AG04449 (cell line): ENCODE results near the gene MPV17.

Experiments
- CTCF ChIA-PET: fragments of 350-600 bp; formaldehyde crosslinking; extraction: SDS; loops from one replicate; lab custom pipeline; 2021; ENCODE audit warnings: antibody characterized with exemption; lab: Yijun Ruan, JAX
- POLR2A ChIA-PET: fragments of 400-600, 350-600 bp; formaldehyde crosslinking; extraction: SDS; loops from one replicate; lab custom pipeline; 2020; ENCODE audit warnings: antibody characterized with exemption, inconsistent platforms; lab: Yijun Ruan, JAX
- DNase-seq: peaks from one replicate; pipeline ENCODE4 v3.0.0-alpha.2; 2010; ENCODE audit warnings: low read depth, low spot score
- H3K4me3 ChIP-seq: 2 replicates; pipeline ENCODE4 v1.5.1; 2011; ENCODE audit warnings: low read depth, mild to moderate bottlenecking, control low read depth, low read length
- CTCF ChIP-seq: IDR thresholded peaks from one replicate; pipeline ENCODE4 v1.5.1; 2011; ENCODE audit warnings: mild to moderate bottlenecking, moderate library complexity, low read length, control low read depth, inconsistent platforms; ENCODE audit not compliant: insufficient read depth; ENCODE audit errors: missing control alignments

Gene MPV17

DNA sequence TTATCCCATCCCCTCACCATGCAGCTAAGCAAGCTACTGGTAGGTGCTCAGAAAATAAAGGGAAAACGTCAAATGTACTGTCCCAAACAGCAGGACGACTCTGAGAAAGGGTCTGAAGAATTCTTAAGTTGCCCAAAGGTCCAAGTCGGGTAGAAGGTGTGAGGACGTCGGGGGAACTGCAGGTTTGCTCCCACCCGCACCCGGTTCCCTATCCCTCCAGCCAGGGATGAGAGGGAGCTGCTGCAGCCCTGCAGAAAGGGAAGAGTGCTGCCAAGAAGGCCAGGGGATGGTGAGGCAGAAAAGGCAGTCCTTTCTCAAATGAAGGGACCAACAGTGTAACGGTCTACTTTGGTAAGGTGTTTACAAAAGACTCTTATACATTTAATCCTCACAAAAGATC, 7.8 kb downstream of the MPV17 start:
- H3K4me3 ChIP-seq: no peak overlapping the region
- no peak for TF ChIP-seq CTCF
- CTCF ChIA-PET: interaction anchor here (0.9 to 4.5 kb wide), 5 partner anchors 12 to 353 kb away, joined by 3 to 42 read pairs (median 4); partner anchors contain the start of gene EIF2B4
- POLR2A ChIA-PET: no interaction called here
- DNase-seq: no peak

DNA sequence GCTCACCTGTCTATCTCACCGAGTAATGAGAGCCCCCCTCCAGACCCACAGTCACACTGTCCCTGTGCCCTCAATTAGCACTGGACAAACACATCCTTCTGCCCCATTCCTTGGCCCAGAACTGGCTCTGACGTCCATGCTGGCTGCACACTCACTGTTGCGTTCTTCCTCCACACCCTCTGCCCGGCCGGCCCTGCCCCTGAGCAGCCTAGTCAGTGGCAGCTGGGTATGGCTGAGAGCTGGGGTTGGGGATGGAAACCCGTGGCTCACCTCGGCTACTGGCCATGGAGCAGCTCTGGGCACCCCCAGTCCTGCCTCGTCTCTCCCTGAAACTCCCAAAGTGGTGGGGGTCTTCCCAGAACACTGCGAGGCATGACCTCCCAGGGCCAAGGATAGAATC, 8.2 kb downstream of the MPV17 start:
- ChIA-PET POLR2A (no interaction called here), CTCF (interaction anchor here (0.8 to 4.5 kb wide), 7 partner anchors 11 to 469 kb away, joined by 3 to 42 read pairs (median 4); partner anchors contain the start of gene EIF2B4)
- no peak for DNase-seq

GRCh38 chr2:27313882-27314645, 8.8 kb downstream of the MPV17 start:
- ChIA-PET POLR2A (no interaction called here), CTCF (interaction anchor here (0.8 to 4.5 kb wide), 8 partner anchors 11 to 468 kb away, joined by 3 to 42 read pairs (median 4); partner anchors contain the start of gene EIF2B4)
- TF ChIP-seq CTCF: no peak
- no peak for DNase-seq
- no peak overlapping the region for H3K4me3 ChIP-seq

More for the DNA sequence above, 8.2 kb downstream of the MPV17 start:
- no peak overlapping the region for H3K4me3 ChIP-seq
- no peak for TF ChIP-seq CTCF

- ChIA-PET POLR2A (no interaction called here), CTCF (interaction anchor here (0.6 to 4.5 kb wide), 6 partner anchors 9 to 213 kb away, joined by 3 to 42 read pairs (median 4); partner anchors contain the start of gene MPV17)
- no peak for DNase-seq
- no peak overlapping the region for H3K4me3 ChIP-seq
- no peak for TF ChIP-seq CTCF
Observed at GRCh38 chr2:27312152-27312551, 10.7 kb downstream of the MPV17 start.

DNA sequence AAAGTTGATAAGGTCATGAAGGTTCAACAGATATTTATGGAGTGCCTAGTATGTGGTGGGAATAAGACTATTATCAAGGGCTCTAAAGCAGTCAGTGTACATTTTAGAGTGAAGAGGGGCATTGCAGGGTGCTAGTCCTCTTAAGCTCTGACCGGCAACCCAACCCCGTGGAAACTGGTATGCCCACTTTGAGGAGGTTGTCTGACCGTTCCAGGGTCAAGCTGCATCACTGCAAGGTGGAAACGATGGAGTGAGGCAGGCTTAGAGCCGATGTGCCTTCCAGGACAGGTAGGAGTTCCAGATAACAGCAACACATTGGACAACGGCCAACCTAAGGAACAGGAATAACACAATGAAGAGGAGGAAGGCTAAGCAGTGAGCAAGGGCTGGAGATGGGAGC, 13.2 kb downstream of the MPV17 start:
- POLR2A ChIA-PET: interaction anchor here (0.7 kb wide), 1 partner anchor 16 kb away, joined by 5 read pairs; no protein-coding TSS in a partner anchor
- CTCF ChIA-PET: interaction anchor here (0.9 to 3.0 kb wide), 3 partner anchors 11 to 16 kb away, joined by 3 to 11 read pairs (median 4); no protein-coding TSS in a partner anchor
- H3K4me3 ChIP-seq: no peak overlapping the region
- no peak for DNase-seq
- TF ChIP-seq CTCF: no peak

GRCh38 chr2:27308359-27308881, 14.5 kb downstream of the MPV17 start, which contains the start of gene UCN:
Gene UCN (minus strand): TSS chr2:27308445. CDS start chr2:27307895, 550 bp downstream.
- H3K4me3 ChIP-seq: no peak within 1 kb of the TSS
- POLR2A ChIA-PET: no interaction called here
- no peak for DNase-seq
- CTCF ChIA-PET: interaction anchor here (3.0 kb wide), 1 partner anchor 13 kb away, joined by 11 read pairs; no protein-coding TSS in a partner anchor
- TF ChIP-seq CTCF: no peak
